BJ (cell line): ENCODE data around the gene RGS17. TPM values are rescaled to one million over a fixed set of nuclear protein-coding genes. Genes with fewer than 3 reads are reported as not detected.

ENCODE experiments used
- CTCF ChIA-PET: fragments of 350-600 bp; formaldehyde crosslinking; extraction: SDS; loops from one replicate; lab custom pipeline; 2021; ENCODE audit warnings: antibody characterized with exemption, inconsistent platforms; lab: Yijun Ruan, JAX
- POLR2A ChIA-PET: fragments of 300-600 bp; sonication (Branson Sonifier 250); formaldehyde crosslinking; extraction: SDS; loops from one replicate; lab custom pipeline; 2021; ENCODE audit warnings: antibody characterized with exemption; lab: Charles Lee
- DNase-seq: peaks from one replicate; pipeline ENCODE4 v3.0.0-alpha.2; 2011; ENCODE audit warnings: low read depth
- H3K27me3 ChIP-seq: 2 replicates; pipeline ENCODE4 v1.6.0; 2011; ENCODE audit warnings: low read length; ENCODE audit not compliant: control insufficient read depth, insufficient read depth
- H3K36me3 ChIP-seq: 2 replicates; pipeline ENCODE4 v1.5.1; 2011; ENCODE audit warnings: low read length; ENCODE audit not compliant: control insufficient read depth, insufficient read depth
- H3K4me3 ChIP-seq: 2 replicates; pipeline ENCODE4 v1.5.1; 2011; ENCODE audit warnings: low read depth, mild to moderate bottlenecking, control low read depth, low read length
- polyA plus RNA-seq: library from polyadenylated mRNA; depleted of rRNA; stranded (reverse); fragments of >200 nt; gene quantifications from 2 replicates; pipeline ENCODE4 v1.2.3, GENCODE V29; 2011
- TF ChIP-seq, protein P1 (sequence below): IDR thresholded peaks from 2 replicates; pipeline ENCODE4 v1.5.1; 2011; ENCODE audit warnings: low read depth, mild to moderate bottlenecking, control low read depth, inconsistent platforms, low read length, moderate library complexity; ENCODE audit not compliant: insufficient read depth

RGS17 gene
- polyA plus RNA-seq, 1 experiment: 0.09 TPM

DNA sequence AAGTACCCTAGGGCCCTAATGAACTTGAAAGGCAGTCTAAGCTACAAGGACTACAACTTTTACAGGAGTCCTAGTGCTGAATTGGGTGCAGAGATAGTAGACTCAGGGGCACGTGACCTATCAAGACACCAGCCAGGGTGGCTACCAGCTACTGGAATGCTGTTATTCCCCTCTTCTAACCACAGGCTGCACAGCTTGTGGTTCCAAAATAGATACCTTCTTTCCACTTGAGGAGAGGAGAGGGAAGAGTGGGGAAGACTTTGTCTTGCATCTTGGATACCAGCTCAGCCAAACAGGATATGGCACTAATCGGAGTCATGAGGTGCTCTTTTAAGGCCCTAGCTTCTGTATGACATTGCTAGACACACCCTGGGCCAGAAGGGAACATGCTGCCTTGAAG is 68.6 kb downstream of the RGS17 start:
- ChIA-PET CTCF (interaction anchor here (0.6 kb wide), 1 partner anchor 256 kb away, joined by 3 read pairs; no protein-coding TSS in a partner anchor), POLR2A (no interaction called here)
- Histone ChIP-seq H3K36me3 (no peaks in the 10 kb centered on the region), H3K4me3 (no peak overlapping the region), H3K27me3 (no peaks in the 10 kb centered on the region)
- TF ChIP-seq, protein P1, sequence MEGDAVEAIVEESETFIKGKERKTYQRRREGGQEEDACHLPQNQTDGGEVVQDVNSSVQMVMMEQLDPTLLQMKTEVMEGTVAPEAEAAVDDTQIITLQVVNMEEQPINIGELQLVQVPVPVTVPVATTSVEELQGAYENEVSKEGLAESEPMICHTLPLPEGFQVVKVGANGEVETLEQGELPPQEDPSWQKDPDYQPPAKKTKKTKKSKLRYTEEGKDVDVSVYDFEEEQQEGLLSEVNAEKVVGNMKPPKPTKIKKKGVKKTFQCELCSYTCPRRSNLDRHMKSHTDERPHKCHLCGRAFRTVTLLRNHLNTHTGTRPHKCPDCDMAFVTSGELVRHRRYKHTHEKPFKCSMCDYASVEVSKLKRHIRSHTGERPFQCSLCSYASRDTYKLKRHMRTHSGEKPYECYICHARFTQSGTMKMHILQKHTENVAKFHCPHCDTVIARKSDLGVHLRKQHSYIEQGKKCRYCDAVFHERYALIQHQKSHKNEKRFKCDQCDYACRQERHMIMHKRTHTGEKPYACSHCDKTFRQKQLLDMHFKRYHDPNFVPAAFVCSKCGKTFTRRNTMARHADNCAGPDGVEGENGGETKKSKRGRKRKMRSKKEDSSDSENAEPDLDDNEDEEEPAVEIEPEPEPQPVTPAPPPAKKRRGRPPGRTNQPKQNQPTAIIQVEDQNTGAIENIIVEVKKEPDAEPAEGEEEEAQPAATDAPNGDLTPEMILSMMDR: no peak
- no peak for DNase-seq

DNA sequence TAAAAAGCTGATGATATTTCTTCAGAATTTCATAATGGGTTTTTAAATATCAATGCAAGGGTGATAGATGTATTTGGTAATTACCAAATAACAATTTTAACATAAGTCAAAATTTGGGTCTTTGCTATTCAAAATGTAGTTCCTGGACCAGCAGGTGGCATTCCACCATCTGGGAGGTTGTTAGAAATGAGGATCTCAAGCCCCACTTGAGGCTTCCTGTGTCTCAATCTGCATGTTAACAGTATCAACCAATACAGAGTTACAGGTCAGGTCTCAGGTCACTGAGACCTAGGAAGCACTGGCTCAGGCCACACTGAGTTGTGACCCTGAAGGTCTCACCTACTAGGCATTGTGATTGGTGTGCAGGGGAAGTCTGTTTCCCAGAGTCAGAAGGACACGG is 71.3 kb downstream of the RGS17 start:
- Histone ChIP-seq H3K36me3 (no peaks in the 10 kb centered on the region), H3K4me3 (no peak overlapping the region), H3K27me3 (no peaks in the 10 kb centered on the region)
- no peak for DNase-seq
- TF ChIP-seq, protein P1: 0 out of 2 replicates have a peak, but pooled peaks have one; percentile 9
- CTCF ChIA-PET: interaction anchor here (0.6 kb wide), 1 partner anchor 326 kb away, joined by 3 read pairs; no protein-coding TSS in a partner anchor
- POLR2A ChIA-PET: no interaction called here

DNA sequence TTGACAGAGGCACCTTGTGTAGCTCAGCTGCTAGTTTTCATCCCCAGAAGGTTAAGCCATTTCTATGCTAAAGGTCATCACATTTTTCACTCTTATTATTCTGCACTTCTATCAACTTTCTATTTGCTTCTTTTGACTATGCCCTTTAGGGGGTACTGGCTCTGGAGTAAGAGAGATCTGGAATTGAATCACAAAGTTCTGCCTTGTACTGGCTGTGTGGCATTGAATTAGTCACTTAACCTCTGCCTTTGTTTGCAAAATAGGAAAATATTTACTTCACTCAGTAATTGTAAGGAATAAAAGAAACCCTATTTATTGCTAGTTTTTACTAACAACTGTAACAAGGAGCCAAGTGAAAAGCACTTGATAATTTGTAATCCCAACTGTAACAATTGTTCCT is 71.8 kb downstream of the RGS17 start:
- no peak for DNase-seq
- Histone ChIP-seq H3K36me3 (no peaks in the 10 kb centered on the region), H3K4me3 (no peak overlapping the region), H3K27me3 (no peaks in the 10 kb centered on the region)
- ChIA-PET POLR2A (no interaction called here), CTCF (no interaction called here)
- TF ChIP-seq, protein P1: no peak

DNA sequence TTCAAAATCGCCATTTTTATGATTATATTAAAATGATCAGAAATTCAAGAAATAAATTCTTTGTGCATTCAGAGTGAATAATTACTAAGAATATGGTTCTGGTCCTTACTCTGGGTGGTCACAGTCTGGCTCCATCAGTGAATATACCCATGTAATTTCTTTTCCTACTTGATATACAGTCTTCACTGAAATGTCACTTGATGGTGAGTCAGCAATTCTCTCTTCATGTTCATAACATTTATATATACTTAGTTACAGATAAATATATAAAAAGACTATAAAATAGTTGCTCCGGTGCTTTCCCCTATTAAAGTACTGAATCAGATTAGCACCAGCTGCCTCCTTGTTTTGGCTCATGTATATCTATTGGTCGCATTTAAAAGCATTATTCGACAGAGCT is 72.2 kb downstream of the RGS17 start:
- DNase-seq: no peak
- Histone ChIP-seq H3K4me3 (no peak overlapping the region), H3K36me3 (no peaks in the 10 kb centered on the region), H3K27me3 (no peaks in the 10 kb centered on the region)
- ChIA-PET CTCF (no interaction called here), POLR2A (no interaction called here)
- TF ChIP-seq, protein P1: no peak

DNA sequence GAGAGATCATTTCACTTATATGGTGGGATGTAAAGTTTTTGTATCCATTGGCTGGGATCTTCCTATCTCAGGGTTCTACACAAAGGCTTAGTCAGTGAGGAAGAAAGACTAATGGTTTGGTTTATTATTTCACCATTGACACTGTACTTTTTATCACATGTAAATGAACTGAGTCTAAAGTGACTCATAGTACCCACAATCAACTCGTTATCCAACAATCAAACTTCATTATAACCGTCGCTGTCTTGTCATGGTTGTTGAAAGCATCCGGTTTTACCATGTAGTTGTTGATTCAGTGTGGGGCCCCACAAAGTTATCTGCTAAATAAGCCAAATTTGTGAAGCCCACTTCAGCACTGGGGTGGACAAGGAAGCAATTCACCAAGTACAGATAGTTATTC is 72.8 kb downstream of the RGS17 start:
- POLR2A ChIA-PET: no interaction called here
- Histone ChIP-seq H3K36me3 (no peaks in the 10 kb centered on the region), H3K27me3 (no peaks in the 10 kb centered on the region), H3K4me3 (no peak overlapping the region)
- CTCF ChIA-PET: no interaction called here
- TF ChIP-seq, protein P1: no peak
- DNase-seq: no peak
